IPS DF 4.7 (cell line): ENCODE data around the gene C10orf105.

Experiments
- DNase-seq: peaks from one replicate; pipeline ENCODE4 v3.0.0-alpha.2; 2013; ENCODE audit warnings: low spot score; ENCODE audit errors: extremely low read depth

Gene C10orf105

GRCh38 chr10:71737001-71737833 lies 17.6 kb upstream of the C10orf105 start:
- no peak for DNase-seq

DNA sequence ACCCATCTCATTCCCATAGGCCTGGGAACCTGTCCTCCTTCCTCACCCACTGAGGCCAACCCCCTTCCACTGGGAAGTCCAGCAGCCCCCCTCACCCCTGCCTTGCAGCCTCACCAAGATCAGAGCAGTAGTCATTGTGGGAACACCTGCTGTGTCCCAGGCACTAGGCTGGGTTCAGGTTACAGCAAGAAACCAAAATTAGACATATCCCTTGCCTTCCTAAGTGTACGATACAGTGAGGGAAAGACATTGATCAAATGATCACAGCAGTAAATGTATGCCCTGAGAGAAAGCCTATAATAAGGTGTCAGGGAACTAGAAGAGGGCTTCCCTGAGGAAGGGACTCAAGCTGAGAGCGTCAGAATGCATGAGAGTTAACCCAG lies 17.0 kb upstream of the C10orf105 start:
- no peak for DNase-seq

DNA sequence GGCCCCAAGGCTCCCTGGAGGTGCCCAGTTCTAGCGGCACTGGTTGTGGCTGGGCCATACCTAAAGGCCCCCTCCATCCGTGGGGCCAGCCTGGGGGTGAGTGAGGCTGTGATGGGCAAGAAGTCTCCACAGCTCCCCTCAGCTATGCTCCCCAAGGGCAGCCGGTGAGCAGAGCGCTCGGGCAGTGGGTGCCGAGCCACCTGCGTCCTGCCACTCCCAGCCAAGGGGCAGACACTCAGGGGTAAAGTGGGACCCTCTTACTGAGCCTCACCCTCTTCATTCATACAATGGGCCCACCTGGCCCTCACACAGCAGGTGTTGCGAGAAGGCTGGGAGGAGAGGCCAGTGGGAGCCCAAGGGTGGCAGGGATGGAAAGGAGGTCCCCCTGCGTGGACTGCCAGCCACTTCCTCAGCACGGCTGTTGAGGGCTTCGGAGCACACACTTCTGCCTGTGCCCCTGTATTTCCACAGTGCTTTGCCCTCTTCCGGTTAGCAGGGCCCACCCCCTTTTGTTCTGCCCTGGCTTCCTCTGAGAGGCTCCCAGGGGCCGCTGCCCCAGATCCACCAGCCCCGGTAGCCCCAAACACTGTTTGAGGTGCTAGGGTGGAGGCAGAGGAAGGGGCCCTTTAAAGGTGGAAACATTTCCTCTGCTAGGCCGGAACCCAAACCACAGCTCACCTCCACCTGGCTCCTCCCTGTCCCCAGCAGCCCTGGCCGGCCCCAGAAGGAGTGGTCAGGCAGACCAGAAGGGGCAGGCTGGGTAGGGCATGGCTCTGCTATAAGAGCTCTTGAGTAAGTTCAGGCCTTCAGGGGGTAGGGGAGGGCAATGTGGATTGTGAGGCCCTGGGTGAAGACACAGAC lies 16.4 kb upstream of the C10orf105 start:
- no peak for DNase-seq

GRCh38 chr10:71734797-71735196 lies 15.2 kb upstream of the C10orf105 start:
- no peak for DNase-seq

GRCh38 chr10:71731791-71732190 lies 12.2 kb upstream of the C10orf105 start:
- no peak for DNase-seq

GRCh38 chr10:71729161-71729636 lies 9.6 kb upstream of the C10orf105 start:
- no peak for DNase-seq

DNA sequence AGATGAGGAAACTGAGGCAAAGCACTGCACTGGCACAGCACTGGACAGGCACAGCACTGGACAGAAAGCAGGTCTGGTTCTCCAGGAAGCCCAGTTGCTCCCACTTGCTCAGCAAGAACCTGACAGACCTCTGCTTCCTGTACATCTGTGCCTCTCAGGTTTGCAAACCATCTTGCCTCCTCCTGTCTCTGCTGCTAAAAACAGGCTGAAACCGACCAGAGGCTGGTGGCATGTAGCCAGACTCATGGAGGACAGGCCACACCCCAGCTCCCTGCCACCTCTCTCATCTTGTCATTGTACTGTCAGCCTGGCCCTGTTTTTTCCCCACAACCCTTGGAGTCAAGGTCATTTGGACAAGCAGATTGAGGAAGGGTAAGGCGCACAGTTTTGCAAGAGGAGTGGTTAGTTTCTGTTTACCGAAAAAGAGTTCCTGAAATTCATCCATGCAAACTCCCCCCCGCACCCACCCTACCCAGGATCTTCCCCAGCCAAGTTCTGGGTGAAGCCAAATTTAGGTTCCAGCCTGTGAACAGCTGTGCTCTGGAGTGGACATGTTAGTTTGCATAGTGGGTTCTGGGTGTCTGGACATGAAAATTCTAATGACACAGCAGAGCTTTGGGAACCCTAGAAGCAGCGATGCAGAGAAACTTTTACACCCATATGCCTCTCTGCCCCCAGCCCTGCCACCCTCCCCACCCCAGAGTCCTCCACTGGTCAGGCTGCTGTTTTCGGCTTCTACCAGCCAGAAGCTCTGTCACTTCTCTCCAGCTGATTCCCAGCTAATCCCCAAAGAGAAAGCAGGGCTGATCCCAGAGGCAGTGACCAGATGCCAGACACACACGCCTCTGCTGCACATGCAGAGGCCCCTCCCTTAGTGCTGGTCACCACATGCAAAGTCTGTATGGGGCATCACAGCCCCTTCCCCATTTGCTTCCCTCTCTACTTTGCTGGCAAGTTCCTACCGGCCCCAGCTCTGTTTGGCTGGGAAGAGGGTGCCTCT lies 8.5 kb upstream of the C10orf105 start:
- no peak for DNase-seq

GRCh38 chr10:71727105-71727737 lies 7.6 kb upstream of the C10orf105 start:
- DNase-seq, result no peak

GRCh38 chr10:71726580-71727104 lies 7.1 kb upstream of the C10orf105 start:
- no peak for DNase-seq

DNA sequence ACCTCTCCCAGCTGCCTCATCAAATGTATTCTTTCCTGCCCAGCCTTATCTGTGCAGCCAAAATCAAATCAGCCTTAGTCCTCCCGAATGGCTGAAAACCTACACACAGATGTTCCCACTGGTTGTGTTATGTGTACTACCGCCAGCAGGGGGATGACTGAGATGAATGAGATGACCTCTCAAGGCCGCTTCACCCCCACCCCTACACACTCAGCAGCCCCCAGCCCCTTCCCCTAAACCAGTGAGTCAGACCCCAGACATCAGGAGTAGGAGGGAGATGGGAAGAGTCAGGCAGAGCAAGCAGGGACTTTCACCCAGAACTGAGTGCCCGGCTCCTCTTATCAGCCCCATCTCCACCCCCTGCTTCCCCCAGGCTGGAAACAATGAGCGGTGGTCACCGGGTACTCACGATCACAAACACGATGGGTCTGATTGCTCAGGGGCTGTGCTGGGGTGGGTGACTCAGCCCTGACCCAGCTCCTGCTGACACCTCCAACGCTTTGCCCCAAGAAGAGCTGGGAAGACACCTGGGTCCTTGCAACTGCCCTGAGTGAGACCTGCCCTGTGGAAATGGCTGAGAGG lies 6.5 kb upstream of the C10orf105 start:
- no peak for DNase-seq

DNA sequence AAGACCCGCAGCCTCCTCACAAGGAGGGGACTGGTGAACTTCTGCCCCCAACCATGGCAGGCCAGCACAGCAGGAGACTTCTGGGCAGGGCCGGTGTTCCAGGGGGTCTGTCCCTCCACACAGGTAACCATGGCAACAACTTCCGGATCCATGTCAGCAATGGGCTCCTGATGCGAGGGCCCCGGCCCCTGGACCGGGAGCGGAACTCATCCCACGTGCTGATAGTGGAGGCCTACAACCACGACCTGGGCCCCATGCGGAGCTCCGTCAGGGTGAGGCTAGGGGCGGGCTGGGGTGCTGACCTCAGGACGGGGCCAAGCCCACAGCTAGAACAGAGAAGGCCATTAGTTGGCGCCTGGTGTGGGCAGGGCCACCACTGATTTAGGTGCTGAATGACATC lies 5.7 kb upstream of the C10orf105 start:
- DNase-seq, result no peak

DNA sequence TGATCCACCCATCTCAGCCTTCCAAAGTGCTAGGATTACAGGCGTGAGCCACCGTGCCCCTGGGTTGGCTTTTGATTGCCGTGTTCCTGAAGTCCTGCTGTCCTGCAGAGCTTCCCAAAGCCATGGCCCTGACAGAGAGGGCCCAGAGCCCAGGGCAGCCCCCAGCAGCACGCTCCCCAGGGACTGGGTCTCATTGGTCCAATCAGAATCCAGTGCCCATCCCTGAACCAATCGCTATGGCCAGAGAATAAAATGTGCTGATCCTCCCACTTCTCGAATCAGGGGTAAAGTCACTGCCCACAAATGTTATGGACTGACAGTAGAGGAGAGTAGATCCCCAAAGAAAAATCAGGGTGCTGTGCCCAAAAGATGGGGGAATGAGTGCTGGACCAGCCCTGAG lies 5.0 kb upstream of the C10orf105 start:
- no peak for DNase-seq

DNA sequence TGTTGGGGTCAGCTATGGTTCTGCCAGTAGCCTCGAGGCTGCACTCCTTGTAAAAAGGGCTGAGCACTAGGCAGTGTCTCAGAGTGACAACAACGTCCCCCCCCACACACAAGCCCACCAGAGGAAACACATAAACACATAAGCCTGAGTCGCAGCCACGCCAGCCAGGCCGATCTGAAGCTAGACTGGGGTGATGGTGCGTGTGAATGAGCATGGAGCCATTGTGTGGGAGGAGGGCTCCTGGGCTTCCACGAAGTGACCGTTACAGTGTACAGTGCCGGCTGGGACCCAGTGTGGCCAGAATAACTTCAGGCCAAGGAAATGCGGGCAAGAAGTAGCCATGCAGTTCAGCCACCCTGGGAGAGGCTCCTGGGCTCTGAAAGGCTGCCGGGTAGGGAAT lies 3.7 kb upstream of the C10orf105 start:
- no peak for DNase-seq

DNA sequence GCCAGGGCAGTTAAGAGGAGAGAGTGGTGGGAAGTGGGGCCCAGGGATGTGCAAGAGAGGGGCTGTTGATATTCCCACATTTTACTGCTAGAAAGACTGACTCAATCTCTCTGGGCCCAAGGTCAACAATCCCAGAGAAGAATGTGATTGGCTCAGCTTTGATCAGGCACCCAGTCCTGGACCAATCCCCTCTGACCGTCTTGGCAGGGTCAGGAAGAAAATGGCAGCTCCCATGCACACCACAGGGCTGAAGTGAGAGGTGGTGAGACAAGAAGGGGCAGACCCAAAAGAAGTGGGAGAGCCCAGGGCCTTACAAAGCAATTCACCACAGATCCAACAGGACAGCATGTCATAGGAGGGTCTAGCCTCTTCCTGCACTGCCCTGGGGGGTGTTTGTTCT lies 3.3 kb upstream of the C10orf105 start:
- no peak for DNase-seq

DNA sequence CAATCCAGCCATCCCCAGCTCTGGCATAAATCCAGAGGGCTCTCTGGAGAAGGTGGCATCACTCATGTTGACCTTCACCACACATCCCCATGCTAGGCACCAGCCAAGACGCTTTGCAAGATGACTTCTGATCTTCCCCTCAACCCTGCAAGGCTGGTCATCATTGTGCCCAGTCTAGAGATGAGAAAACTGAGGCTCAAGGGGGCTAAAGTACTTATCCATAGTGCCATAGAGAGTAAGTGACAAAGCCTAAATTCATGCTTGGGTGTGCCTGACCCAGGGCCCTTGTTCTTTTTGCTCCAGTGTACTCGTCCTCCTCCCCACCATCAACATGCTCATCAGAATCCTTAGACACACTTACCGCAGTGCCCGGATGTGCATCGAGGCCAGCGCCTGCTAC lies 1.7 kb upstream of the C10orf105 start:
- DNase-seq, result no peak

GRCh38 chr10:71720288-71720687 lies 710 bp upstream of the C10orf105 start:
- no peak for DNase-seq

GRCh38 chr10:71719042-71719441 lies 536 bp downstream of the C10orf105 start:
- no peak for DNase-seq

DNA sequence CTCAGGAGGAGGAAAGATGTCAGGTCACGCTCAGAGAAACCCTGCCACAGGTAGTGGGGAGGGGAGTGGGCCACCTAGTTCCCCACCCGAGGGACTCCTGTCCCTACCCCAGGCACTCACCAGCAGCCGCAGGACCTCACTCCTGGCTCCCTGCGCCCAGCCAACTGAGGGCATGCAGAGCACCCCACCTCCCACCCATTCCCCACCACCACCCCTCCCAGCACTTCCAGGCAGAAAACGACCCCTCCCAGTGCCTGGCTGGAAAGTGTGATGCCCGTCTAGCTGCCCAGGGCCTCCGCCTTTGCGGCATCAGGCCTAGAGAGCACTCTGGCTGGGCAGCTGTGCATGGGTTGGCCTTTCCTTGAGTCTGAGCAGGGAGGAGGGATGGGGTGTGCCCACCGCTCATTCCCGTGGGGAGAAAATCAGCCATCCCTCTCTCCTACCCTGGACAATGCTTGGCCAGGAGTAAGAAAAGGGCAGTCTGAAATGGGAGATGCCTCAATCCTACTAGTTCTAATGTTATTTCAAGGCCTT lies 1.3 kb downstream of the C10orf105 start:
- no peak for DNase-seq

- DNase-seq, result no peak
These were observed 2.0 kb downstream of the C10orf105 start for GRCh38 chr10:71717551-71717951.

DNA sequence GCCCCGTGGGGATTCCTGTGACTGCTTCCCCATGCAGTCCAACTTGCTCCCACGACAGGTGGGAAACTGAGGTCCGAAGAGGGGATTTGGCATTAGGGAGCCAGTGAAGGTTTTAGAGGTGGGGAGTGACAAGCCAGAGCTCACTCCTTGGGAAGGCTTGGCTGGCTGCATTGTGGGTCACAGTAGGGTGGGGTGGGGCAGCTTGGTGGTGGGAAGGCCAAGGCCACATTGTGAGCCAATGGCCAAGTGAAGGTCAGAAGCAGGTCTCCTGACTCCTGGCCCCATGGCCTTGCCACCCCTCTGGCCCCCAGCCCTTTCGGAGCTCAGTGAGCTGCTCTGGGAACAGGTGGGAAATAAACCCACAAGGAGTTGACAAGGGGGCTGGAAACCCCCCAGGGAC lies 2.5 kb downstream of the C10orf105 start:
- no peak for DNase-seq
